ENCODE data around the gene FANCC. TPM values are rescaled to one million over a fixed set of nuclear protein-coding genes. Genes with fewer than 3 reads are reported as not detected.
A peak's percentile ranks its signal among the peaks of the same experiment; 100 is the strongest.

Gene FANCC
- total RNA-seq, 4 donors from 2014 or later: 2.2 to 9.3 (median 6.5) TPM

- peaks cover 71 to 100% (median 96%) of the 10 kb centered on the region in 3 donors for H3K4me1 ChIP-seq
- H3K27me3 ChIP-seq: no peaks in the 10 kb centered on the region
- no peak for TF ChIP-seq CTCF (IDR thresholded peaks at IDR 0.05)
- no peak for TF ChIP-seq POLR2A (IDR thresholded peaks at IDR 0.05)
- no peaks in the 10 kb centered on the region for H3K9me3 ChIP-seq
- peak overlapping the region; percentile 85 to 97 (median 94) for H3K27ac ChIP-seq
- H3K36me3 ChIP-seq: peaks cover 0 to 71% (median 5%) of the 10 kb centered on the region in 3 donors
- intact Hi-C loops (cut with DNase I): loop anchor here (10.0 kb wide), 1 partner anchor 46 kb away; no protein-coding TSS in a partner anchor
- no peak for DNase-seq
- peak overlapping the region in 1 of 4 donors; percentile 80 for H3K4me3 ChIP-seq
- WGBS, 2 donors: 38 to 44% methylated on average over 2 of the region's 2 CpGs
Measured at GRCh38 chr9:95060916-95061315, 256.6 kb downstream of the FANCC start.

- H3K4me3 ChIP-seq: peak overlapping the region in 1 of 4 donors; percentile 80
Measured at GRCh38 chr9:95060234-95060633, 257.3 kb downstream of the FANCC start.

DNA sequence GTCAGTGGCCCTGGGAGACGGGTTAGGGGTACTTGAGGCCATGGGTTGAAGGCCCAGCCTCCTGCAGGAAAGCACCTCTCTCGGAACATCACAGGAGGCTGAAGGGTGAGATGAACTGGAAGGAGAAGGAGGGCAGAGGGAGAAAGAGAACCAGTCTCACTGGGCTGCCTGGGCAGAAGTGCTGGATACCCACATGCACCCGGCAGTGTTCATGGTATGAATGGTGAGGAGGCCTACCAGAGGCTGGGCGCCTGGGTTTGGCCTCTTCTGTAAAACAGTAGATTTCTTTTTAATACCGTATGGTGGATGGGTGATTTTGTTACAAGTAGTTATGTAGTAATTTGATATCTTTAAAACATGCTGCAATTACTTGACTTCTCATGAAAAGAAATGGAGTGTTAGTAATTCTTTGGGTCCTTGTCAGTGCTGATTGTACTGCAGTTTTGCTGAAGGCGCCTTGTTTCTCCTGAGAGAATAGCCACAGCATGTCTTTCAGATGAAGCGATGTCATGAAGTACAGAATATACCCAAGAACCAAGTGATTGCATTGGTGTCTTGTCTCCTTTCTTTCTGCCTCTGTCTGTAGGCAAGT is 258.6 kb downstream of the FANCC start:
- TF ChIP-seq POLR2A (IDR thresholded peaks at IDR 0.05): peak in 1 of 4 donors; percentile 7
- TF ChIP-seq CTCF (IDR thresholded peaks at IDR 0.05): no peak
- intact Hi-C loops (cut with DNase I): no loop called here
- no peaks in the 10 kb centered on the region for H3K9me3 ChIP-seq
- peaks cover 0 to 53% (median 5%) of the 10 kb centered on the region in 3 donors for H3K36me3 ChIP-seq
- no peaks in the 10 kb centered on the region for H3K27me3 ChIP-seq
- WGBS, 2 donors: 32 to 33% methylated on average over 7 of the region's 7 CpGs
- peak overlapping the region in 3 of 4 donors; percentile 58 to 80 (median 59) for H3K4me3 ChIP-seq
- peak overlapping the region; percentile 85 to 97 (median 94) for H3K27ac ChIP-seq
- DNase-seq: no peak
- peaks cover 60 to 100% (median 90%) of the 10 kb centered on the region in 3 donors for H3K4me1 ChIP-seq

More at GRCh38 chr9:95060234-95060633, 257.3 kb downstream of the FANCC start:
- DNase-seq: no peak
- H3K27me3 ChIP-seq: no peaks in the 10 kb centered on the region
- peaks cover 0 to 65% (median 5%) of the 10 kb centered on the region in 3 donors for H3K36me3 ChIP-seq
- intact Hi-C loops (cut with DNase I): loop anchor here (10.0 kb wide), 1 partner anchor 45 kb away; no protein-coding TSS in a partner anchor
- peaks cover 69 to 100% (median 95%) of the 10 kb centered on the region in 3 donors for H3K4me1 ChIP-seq
- WGBS, 2 donors: 23 to 32% methylated on average over 5 of the region's 5 CpGs
- no peaks in the 10 kb centered on the region for H3K9me3 ChIP-seq
- peak overlapping the region; percentile 85 to 97 (median 94) for H3K27ac ChIP-seq
- TF ChIP-seq POLR2A (IDR thresholded peaks at IDR 0.05) (no peak), CTCF (IDR thresholded peaks at IDR 0.05) (no peak)

DNA sequence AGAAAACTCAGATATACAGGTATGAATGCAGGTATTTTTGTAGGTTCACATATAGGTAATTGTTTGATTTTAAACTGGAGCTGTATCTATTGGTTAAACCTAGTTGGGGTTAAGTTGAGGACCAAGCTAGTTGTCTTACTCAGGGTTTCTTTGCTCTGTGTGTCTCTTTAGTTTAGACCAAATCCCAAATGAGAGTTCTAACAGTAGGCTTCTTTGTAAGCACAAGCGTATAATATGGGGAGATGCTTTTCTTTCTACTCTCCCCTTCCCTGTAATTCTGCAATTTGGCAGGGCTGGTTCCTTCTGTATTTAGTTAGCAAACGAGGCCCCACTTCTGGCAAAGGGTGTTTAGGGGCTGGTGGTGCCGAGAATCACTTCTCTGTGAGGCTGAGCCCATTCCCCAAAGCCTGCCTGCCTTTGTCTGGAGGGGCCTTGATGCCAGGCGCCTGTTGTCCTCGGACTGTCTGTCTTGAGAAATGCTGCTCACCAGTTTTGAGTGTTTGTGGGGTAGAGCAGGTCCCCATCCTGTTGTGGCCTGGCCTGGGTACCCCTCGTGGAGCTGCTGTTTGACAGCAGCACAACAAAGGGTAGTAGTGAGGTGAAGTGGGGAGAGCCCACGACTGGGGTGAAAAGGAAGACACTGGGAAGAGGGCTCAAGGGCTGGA is 259.3 kb downstream of the FANCC start:
- no peaks in the 10 kb centered on the region for H3K9me3 ChIP-seq
- no peak for DNase-seq
- WGBS, 2 donors: 16 to 26% methylated on average over 3 to 5 of the region's 7 CpGs
- no peaks in the 10 kb centered on the region for H3K27me3 ChIP-seq
- intact Hi-C loops (cut with DNase I): no loop called here
- peaks cover 0 to 47% (median 2%) of the 10 kb centered on the region in 3 donors for H3K36me3 ChIP-seq
- peak overlapping the region; percentile 1 to 80 (median 58) for H3K4me3 ChIP-seq
- peak overlapping the region; percentile 85 to 97 (median 94) for H3K27ac ChIP-seq
- TF ChIP-seq CTCF (IDR thresholded peaks at IDR 0.05) (no peak), POLR2A (IDR thresholded peaks at IDR 0.05) (no peak)
- H3K4me1 ChIP-seq: peaks cover 57 to 100% (median 85%) of the 10 kb centered on the region in 3 donors

DNA sequence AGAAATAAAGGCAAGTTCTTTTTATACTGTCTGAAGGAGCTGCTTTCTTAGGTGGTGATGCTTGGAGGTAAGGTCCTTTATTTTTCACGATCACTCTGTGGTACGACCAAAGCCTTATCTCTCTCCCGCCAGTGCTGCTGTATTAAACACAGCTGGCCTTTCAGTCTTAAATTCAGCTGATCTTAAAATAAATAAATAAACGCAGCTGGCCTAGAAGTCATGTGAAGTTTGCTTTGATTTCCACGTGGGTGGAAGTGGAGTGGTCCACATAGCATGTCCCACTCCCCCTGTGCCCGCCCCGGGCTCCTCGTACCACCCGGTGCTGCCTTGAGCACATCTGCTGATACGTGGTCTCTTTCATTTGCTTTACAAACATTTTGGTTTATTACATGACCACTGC is 260.4 kb downstream of the FANCC start:
- H3K9me3 ChIP-seq: no peaks in the 10 kb centered on the region
- H3K27me3 ChIP-seq: no peaks in the 10 kb centered on the region
- intact Hi-C loops (cut with DNase I): no loop called here
- peaks cover 0 to 36% (median 0%) of the 10 kb centered on the region in 3 donors for H3K36me3 ChIP-seq
- TF ChIP-seq CTCF (IDR thresholded peaks at IDR 0.05): no peak
- no peak for TF ChIP-seq POLR2A (IDR thresholded peaks at IDR 0.05)
- peak overlapping the region; percentile 10 to 80 (median 58) for H3K4me3 ChIP-seq
- peaks cover 46 to 100% (median 79%) of the 10 kb centered on the region in 3 donors for H3K4me1 ChIP-seq
- peak overlapping the region; percentile 85 to 97 (median 94) for H3K27ac ChIP-seq
- WGBS, 2 donors: 19 to 37% methylated on average over 10 of the region's 10 CpGs
- DNase-seq: no peak
